HEK293 (cell line): ENCODE measurements around the gene IFRD2.

ENCODE experiments used
- CTCF ChIA-PET: fragments of 350-600 bp; formaldehyde crosslinking; extraction: SDS; loops from one replicate; lab custom pipeline; 2021; ENCODE audit warnings: antibody characterized with exemption; lab: Yijun Ruan, JAX
- POLR2A ChIA-PET: fragments of 300-600 bp; formaldehyde crosslinking; extraction: SDS; loops from one replicate; lab custom pipeline; 2020; ENCODE audit warnings: antibody characterized with exemption, inconsistent platforms; lab: Yijun Ruan, JAX
- H3K27ac ChIP-seq: fragments of 200-500 bp; sonication (Bioruptor generic); 2 replicates; pipeline ENCODE4 v1.5.1; 2014; ENCODE audit warnings: low read depth, low read length, control low read depth, inconsistent platforms; ENCODE audit errors: extremely low read depth
- H3K36me3 ChIP-seq, 2 experiments: fragments of 200-500 bp in 1 of 2; sonication (Bioruptor generic) in 1 of 2; 1 replicate in 1 of 2; 2 replicates in 1 of 2; pipeline ENCODE4 v1.5.1; 2014 to 2017; ENCODE audit warnings: inconsistent platforms in 2 of 2, low read length in 2 of 2; ENCODE audit not compliant: control insufficient read depth in 2 of 2, insufficient read depth in 1 of 2
- H3K4me1 ChIP-seq: fragments of 200-500 bp; sonication (Bioruptor generic); 2 replicates; pipeline ENCODE4 v1.5.1; 2014; ENCODE audit warnings: mild to moderate bottlenecking, low read length, inconsistent platforms; ENCODE audit not compliant: control insufficient read depth, insufficient read depth
- H3K4me3 ChIP-seq: 2 replicates; pipeline ENCODE4 v1.5.1; 2011; ENCODE audit warnings: low read depth, mild to moderate bottlenecking, control low read depth, low read length, moderate library complexity
- H3K9me3 ChIP-seq: fragments of 200-500 bp; sonication (Bioruptor generic); 2 replicates; pipeline ENCODE4 v1.5.1; 2014; ENCODE audit warnings: low read depth, low read length, inconsistent platforms; ENCODE audit not compliant: control insufficient read depth, insufficient read depth
- AEBP2 ChIP-seq: fragments of 450-650 bp; formaldehyde crosslinking; IDR thresholded peaks from 2 replicates; pipeline ENCODE4 v1.5.1; 2016; ENCODE audit warnings: missing biosample characterization, missing genetic modification characterization, borderline replicate concordance
- KLF1 ChIP-seq: fragments of 450-650 bp; formaldehyde crosslinking; IDR thresholded peaks from 2 replicates; pipeline ENCODE4 v1.5.1; 2016; ENCODE audit warnings: missing biosample characterization, missing genetic modification characterization
- REST ChIP-seq: fragments of 450-650 bp; formaldehyde crosslinking; IDR thresholded peaks from 2 replicates; pipeline ENCODE4 v1.5.1; 2016; ENCODE audit warnings: missing biosample characterization, missing genetic modification characterization
- SCRT2 ChIP-seq: fragments of 450-650 bp; formaldehyde crosslinking; IDR thresholded peaks from 2 replicates; pipeline ENCODE4 v1.5.1; 2016; ENCODE audit warnings: missing biosample characterization, missing genetic modification characterization
- SP7 ChIP-seq: fragments of 450-650 bp; formaldehyde crosslinking; IDR thresholded peaks from 2 replicates; pipeline ENCODE4 v1.5.1; 2016; ENCODE audit warnings: missing biosample characterization, missing genetic modification characterization
- ZBTB7A ChIP-seq: fragments of 450-650 bp; formaldehyde crosslinking; IDR thresholded peaks from 2 replicates; pipeline ENCODE4 v1.5.1; 2016; ENCODE audit warnings: low read depth, missing biosample characterization, missing genetic modification characterization
- ZFHX2 ChIP-seq: fragments of 450-650 bp; formaldehyde crosslinking; conservative IDR thresholded peaks from 2 replicates; pipeline ENCODE4 v1.5.1; 2016; ENCODE audit warnings: missing biosample characterization, missing genetic modification characterization
- ZIC2 ChIP-seq: fragments of 450-650 bp; formaldehyde crosslinking; IDR thresholded peaks from 2 replicates; pipeline ENCODE4 v1.5.1; 2016; ENCODE audit warnings: missing biosample characterization, missing genetic modification characterization
- ZNF114 ChIP-seq: fragments of 450-650 bp; formaldehyde crosslinking; IDR thresholded peaks from 2 replicates; pipeline ENCODE4 v1.5.0; 2017; ENCODE audit warnings: missing biosample characterization, missing genetic modification characterization
- ZNF184 ChIP-seq: fragments of 450-650 bp; IDR thresholded peaks from 2 replicates; pipeline ENCODE4 v1.5.1; 2018; ENCODE audit warnings: missing biosample characterization, mild to moderate bottlenecking, missing genetic modification characterization
- ZNF350 ChIP-seq: fragments of 450-650 bp; formaldehyde crosslinking; IDR thresholded peaks from 2 replicates; pipeline ENCODE4 v1.5.0; 2017; ENCODE audit warnings: missing biosample characterization, mild to moderate bottlenecking, missing genetic modification characterization
- ZNF398 ChIP-seq: fragments of 450-650 bp; formaldehyde crosslinking; IDR thresholded peaks from 2 replicates; pipeline ENCODE4 v1.5.1; 2017; ENCODE audit warnings: missing biosample characterization, missing genetic modification characterization
- ZNF561 ChIP-seq: fragments of 450-650 bp; IDR thresholded peaks from 2 replicates; pipeline ENCODE4 v1.5.1; 2018; ENCODE audit warnings: missing biosample characterization, missing genetic modification characterization, borderline replicate concordance
- ZNF580 ChIP-seq: fragments of 450-650 bp; formaldehyde crosslinking; IDR thresholded peaks from 2 replicates; pipeline ENCODE4 v1.5.1; 2016; ENCODE audit warnings: missing biosample characterization, missing genetic modification characterization
- ZNF621 ChIP-seq: fragments of 450-650 bp; formaldehyde crosslinking; IDR thresholded peaks from 2 replicates; pipeline ENCODE4 v1.5.1; 2017; ENCODE audit warnings: missing biosample characterization, missing genetic modification characterization
- ZNF747 ChIP-seq: fragments of 450-650 bp; formaldehyde crosslinking; IDR thresholded peaks from 2 replicates; pipeline ENCODE4 v1.5.1; 2016; ENCODE audit warnings: missing biosample characterization, missing genetic modification characterization

IFRD2 gene

GRCh38 chr3:50242381-50242770 lies 49.9 kb downstream of the IFRD2 start:
- Histone ChIP-seq H3K9me3 (no peaks in the 10 kb centered on the region), H3K27ac (no peak overlapping the region), H3K4me1 (peaks cover 15% of the 10 kb centered on the region), H3K36me3 (peaks cover 0 to 10% of the 10 kb centered on the region in 2 experiments; a peak in 1 of 3 replicates), H3K4me3 (no peak overlapping the region)
- CTCF ChIA-PET, result interaction anchor here (2.1 kb wide), 1 partner anchor 48 kb away, joined by 9 read pairs; no protein-coding TSS in a partner anchor
- TF ChIP-seq SCRT2 (tag by site-specific recombination), result 0 out of 2 replicates have a peak, but pooled peaks have one; percentile 35
- peak; percentile 58; the same call in 1 of the 2 replicates for TF ChIP-seq KLF1 (tag by site-specific recombination)
- no peak for TF ChIP-seq SP7 (tag by site-specific recombination)
- TF ChIP-seq ZNF621 (tag by site-specific recombination), result no peak
- POLR2A ChIA-PET, result no interaction called here

GRCh38 chr3:50241713-50242380 lies 50.4 kb downstream of the IFRD2 start:
- TF ChIP-seq ZNF580 (tag by site-specific recombination) (no peak), ZNF398 (0 out of 2 replicates have a peak, but pooled peaks have one; percentile 14)
- H3K4me3 ChIP-seq, result no peak overlapping the region
- no peaks in the 10 kb centered on the region for H3K9me3 ChIP-seq
- H3K4me1 ChIP-seq, result peaks cover 18% of the 10 kb centered on the region
- no peak overlapping the region for H3K27ac ChIP-seq
- H3K36me3 ChIP-seq, result peaks cover 0 to 10% of the 10 kb centered on the region in 2 experiments; a peak in 1 of 3 replicates
- POLR2A ChIA-PET, result interaction anchor here (1.4 kb wide), 1 partner anchor 14 kb away, joined by 4 read pairs; no protein-coding TSS in a partner anchor
- CTCF ChIA-PET, result interaction anchor here (2.1 kb wide), 2 partner anchors 14 to 47 kb away, joined by 9 to 11 read pairs; no protein-coding TSS in a partner anchor

GRCh38 chr3:50241163-50241562 lies 51.1 kb downstream of the IFRD2 start:
- POLR2A ChIA-PET, result interaction anchor here (1.4 kb wide), 1 partner anchor 14 kb away, joined by 4 read pairs; no protein-coding TSS in a partner anchor
- CTCF ChIA-PET, result interaction anchor here (0.6 to 2.1 kb wide), 3 partner anchors 14 to 1306 kb away, joined by 3 to 11 read pairs (median 9); no protein-coding TSS in a partner anchor
- Histone ChIP-seq H3K27ac (no peak overlapping the region), H3K9me3 (no peaks in the 10 kb centered on the region), H3K36me3 (peaks cover 0 to 10% of the 10 kb centered on the region in 2 experiments; a peak in 1 of 3 replicates), H3K4me1 (peaks cover 18% of the 10 kb centered on the region), H3K4me3 (no peak overlapping the region)
- TF ChIP-seq ZBTB7A (tag by site-specific recombination) (no peak), ZFHX2 (no peak), ZIC2 (tag by site-specific recombination) (peak; percentile 33; the same call in 1 of the 2 replicates), KLF1 (tag by site-specific recombination) (peak; percentile 78), AEBP2 (tag by site-specific recombination) (no peak), ZNF350 (tag by site-specific recombination) (no peak), ZNF114 (tag by site-specific recombination) (no peak), ZNF747 (tag by site-specific recombination) (no peak), ZNF561 (tag by site-specific recombination) (no peak), ZNF184 (tag by site-specific recombination) (no peak), REST (no peak)
